ENCODE data around the gene CDC42BPA. TPM values are rescaled to one million over a fixed set of nuclear protein-coding genes. Genes with fewer than 3 reads are reported as not detected.

The CDC42BPA gene
- total and polyA plus RNA-seq, 9 of the 15 experiments (the other 6 are each of a cell fraction or from before 2014, with no cell fraction given) = 8.0 to 77.5 (median 52.1) TPM

DNA sequence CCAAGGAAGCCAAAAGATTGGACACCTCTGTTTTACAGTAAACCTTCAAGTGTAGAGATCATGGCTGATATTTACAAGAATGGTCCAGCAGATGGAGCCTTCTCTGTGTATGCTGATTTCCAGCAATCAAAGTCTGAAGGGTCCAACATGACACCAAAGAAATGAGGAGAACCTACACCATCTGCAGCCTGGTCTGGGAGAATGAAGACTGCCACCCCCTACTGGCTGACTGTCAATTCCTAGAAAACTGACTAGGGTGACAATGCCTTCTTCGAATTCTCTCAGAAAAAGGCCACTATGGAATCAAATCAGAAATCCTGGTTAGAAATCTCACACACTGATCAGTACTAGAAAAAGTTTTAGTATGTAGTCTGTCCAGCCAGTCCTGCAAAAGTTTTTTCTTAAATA, 83.3 kb downstream of the CDC42BPA start (continued):
- TF ChIP-seq ATF7 (IDR thresholded peaks at IDR 0.05) (peak; percentile 48; the same call in 1 of the 2 replicates), BRD9 (IDR thresholded peaks at IDR 0.05; ENCODE audit: low read depth, partially characterized antibody) (peak; percentile 42), ZNF551 (CRISPR knock-in tag; IDR thresholded peaks at IDR 0.05) (no peak), KDM1A (IDR thresholded peaks at IDR 0.05) (peak; percentile 77 to 89), POU5F1 (IDR thresholded peaks at IDR 0.05; ENCODE audit: borderline replicate concordance, low read depth, low read length, partially characterized antibody) (no peak), ARNT (IDR thresholded peaks at IDR 0.05) (peak in 1 of 2 experiments; percentile 85; a peak in 2 of 4 replicates), ZNF224 (CRISPR knock-in tag; IDR thresholded peaks at IDR 0.05) (no peak), JUN (IDR thresholded peaks at IDR 0.05; ENCODE audit: borderline replicate concordance, low read depth, low read length) (no peak), JUN (CRISPR knock-in tag; IDR thresholded peaks at IDR 0.05; ENCODE audit: borderline replicate concordance) (no peak), DPF2 (IDR thresholded peaks at IDR 0.05) (peak; percentile 45; the same call in 1 of the 2 replicates), ETS2 (tag; IDR thresholded peaks at IDR 0.05; ENCODE audit: borderline replicate concordance, poor library complexity, severe bottlenecking) (no peak), RCOR1 (IDR thresholded peaks at IDR 0.05; ENCODE audit: borderline replicate concordance in 1 of 2, low read depth in 2 of 2, low read length in 2 of 2) (peak; percentile 72 to 95; a peak in 3 of 4 replicates), FOXK1 (CRISPR knock-in tag; IDR thresholded peaks at IDR 0.05; ENCODE audit: borderline replicate concordance) (no peak), C11orf30 (IDR thresholded peaks at IDR 0.05; ENCODE audit: low read depth) (peak; percentile 18; the same call in 1 of the 2 replicates), ZNF780A (CRISPR knock-in tag; IDR thresholded peaks at IDR 0.05) (no peak), MYNN (IDR thresholded peaks at IDR 0.05) (no peak), MYNN (CRISPR knock-in tag; IDR thresholded peaks at IDR 0.05) (no peak), HDAC1 (IDR thresholded peaks at IDR 0.05) (peak in 1 of 2 experiments; percentile 79; a peak in 2 of 4 replicates), ZNF184 (CRISPR knock-in tag; IDR thresholded peaks at IDR 0.05) (no peak), SRSF1 (IDR thresholded peaks at IDR 0.05; ENCODE audit: low read depth, low read length) (no peak)
- TF ChIP-seq, protein P1, sequence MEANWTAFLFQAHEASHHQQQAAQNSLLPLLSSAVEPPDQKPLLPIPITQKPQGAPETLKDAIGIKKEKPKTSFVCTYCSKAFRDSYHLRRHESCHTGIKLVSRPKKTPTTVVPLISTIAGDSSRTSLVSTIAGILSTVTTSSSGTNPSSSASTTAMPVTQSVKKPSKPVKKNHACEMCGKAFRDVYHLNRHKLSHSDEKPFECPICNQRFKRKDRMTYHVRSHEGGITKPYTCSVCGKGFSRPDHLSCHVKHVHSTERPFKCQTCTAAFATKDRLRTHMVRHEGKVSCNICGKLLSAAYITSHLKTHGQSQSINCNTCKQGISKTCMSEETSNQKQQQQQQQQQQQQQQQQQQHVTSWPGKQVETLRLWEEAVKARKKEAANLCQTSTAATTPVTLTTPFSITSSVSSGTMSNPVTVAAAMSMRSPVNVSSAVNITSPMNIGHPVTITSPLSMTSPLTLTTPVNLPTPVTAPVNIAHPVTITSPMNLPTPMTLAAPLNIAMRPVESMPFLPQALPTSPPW (CRISPR knock-in tag; IDR thresholded peaks at IDR 0.05) = no peak
- TF ChIP-seq, protein P2, sequence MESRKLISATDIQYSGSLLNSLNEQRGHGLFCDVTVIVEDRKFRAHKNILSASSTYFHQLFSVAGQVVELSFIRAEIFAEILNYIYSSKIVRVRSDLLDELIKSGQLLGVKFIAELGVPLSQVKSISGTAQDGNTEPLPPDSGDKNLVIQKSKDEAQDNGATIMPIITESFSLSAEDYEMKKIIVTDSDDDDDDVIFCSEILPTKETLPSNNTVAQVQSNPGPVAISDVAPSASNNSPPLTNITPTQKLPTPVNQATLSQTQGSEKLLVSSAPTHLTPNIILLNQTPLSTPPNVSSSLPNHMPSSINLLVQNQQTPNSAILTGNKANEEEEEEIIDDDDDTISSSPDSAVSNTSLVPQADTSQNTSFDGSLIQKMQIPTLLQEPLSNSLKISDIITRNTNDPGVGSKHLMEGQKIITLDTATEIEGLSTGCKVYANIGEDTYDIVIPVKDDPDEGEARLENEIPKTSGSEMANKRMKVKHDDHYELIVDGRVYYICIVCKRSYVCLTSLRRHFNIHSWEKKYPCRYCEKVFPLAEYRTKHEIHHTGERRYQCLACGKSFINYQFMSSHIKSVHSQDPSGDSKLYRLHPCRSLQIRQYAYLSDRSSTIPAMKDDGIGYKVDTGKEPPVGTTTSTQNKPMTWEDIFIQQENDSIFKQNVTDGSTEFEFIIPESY (CRISPR knock-in tag; IDR thresholded peaks at IDR 0.05) = 0 out of 2 replicates have a peak, but pooled peaks have one; percentile 26
- TF ChIP-seq, protein P3, sequence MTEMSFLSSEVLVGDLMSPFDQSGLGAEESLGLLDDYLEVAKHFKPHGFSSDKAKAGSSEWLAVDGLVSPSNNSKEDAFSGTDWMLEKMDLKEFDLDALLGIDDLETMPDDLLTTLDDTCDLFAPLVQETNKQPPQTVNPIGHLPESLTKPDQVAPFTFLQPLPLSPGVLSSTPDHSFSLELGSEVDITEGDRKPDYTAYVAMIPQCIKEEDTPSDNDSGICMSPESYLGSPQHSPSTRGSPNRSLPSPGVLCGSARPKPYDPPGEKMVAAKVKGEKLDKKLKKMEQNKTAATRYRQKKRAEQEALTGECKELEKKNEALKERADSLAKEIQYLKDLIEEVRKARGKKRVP (CRISPR knock-in tag; IDR thresholded peaks at IDR 0.05) = no peak
- TF ChIP-seq, protein P4, sequence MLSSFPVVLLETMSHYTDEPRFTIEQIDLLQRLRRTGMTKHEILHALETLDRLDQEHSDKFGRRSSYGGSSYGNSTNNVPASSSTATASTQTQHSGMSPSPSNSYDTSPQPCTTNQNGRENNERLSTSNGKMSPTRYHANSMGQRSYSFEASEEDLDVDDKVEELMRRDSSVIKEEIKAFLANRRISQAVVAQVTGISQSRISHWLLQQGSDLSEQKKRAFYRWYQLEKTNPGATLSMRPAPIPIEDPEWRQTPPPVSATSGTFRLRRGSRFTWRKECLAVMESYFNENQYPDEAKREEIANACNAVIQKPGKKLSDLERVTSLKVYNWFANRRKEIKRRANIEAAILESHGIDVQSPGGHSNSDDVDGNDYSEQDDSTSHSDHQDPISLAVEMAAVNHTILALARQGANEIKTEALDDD (IDR thresholded peaks at IDR 0.05) = peak; percentile 54; the same call in 1 of the 2 replicates
- TF ChIP-seq, protein P5, sequence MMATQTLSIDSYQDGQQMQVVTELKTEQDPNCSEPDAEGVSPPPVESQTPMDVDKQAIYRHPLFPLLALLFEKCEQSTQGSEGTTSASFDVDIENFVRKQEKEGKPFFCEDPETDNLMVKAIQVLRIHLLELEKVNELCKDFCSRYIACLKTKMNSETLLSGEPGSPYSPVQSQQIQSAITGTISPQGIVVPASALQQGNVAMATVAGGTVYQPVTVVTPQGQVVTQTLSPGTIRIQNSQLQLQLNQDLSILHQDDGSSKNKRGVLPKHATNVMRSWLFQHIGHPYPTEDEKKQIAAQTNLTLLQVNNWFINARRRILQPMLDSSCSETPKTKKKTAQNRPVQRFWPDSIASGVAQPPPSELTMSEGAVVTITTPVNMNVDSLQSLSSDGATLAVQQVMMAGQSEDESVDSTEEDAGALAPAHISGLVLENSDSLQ (IDR thresholded peaks at IDR 0.05) = peak; percentile 74
